Skeletal muscle satellite cell (primary cell): ENCODE measurements around the gene ZMYM4.
"Not testable (repeated sequence)": the region's sequence is repeated elsewhere in the genome, so short reads cannot be mapped to it uniquely, and the experiment has no call there.

ENCODE experiments used
- H3K27me3 ChIP-seq: 2 replicates; pipeline ENCODE4 v1.7.0; 2013; ENCODE audit warnings: low read length; ENCODE audit not compliant: control insufficient read depth, insufficient read depth
- H3K36me3 ChIP-seq: 2 replicates; pipeline ENCODE4 v1.7.0; 2013; ENCODE audit warnings: mild to moderate bottlenecking, control low read depth, low read length; ENCODE audit not compliant: insufficient read depth
- H3K4me1 ChIP-seq: 2 replicates; pipeline ENCODE4 v1.7.0; 2013; ENCODE audit warnings: low read length; ENCODE audit not compliant: control insufficient read depth, insufficient read depth
- H3K4me2 ChIP-seq: 2 replicates; pipeline ENCODE4 v1.7.0; 2013; ENCODE audit warnings: mild to moderate bottlenecking, low read length
- H3K4me3 ChIP-seq: 2 replicates; pipeline ENCODE4 v1.7.0; 2013; ENCODE audit warnings: low read length
- H3K9ac ChIP-seq: 2 replicates; pipeline ENCODE4 v1.7.0; 2013; ENCODE audit warnings: mild to moderate bottlenecking, low read depth, low read length, moderate library complexity
- H3K9me3 ChIP-seq: replicated peaks from 2 replicates; pipeline ENCODE4 v1.7.0; 2013; ENCODE audit warnings: mild to moderate bottlenecking, control low read depth, low read length

The ZMYM4 gene

GRCh38 chr1:35379317-35380000 lies 111.0 kb downstream of the ZMYM4 start:
- Histone ChIP-seq H3K4me1 (peaks cover 12% of the 10 kb centered on the region), H3K36me3 (peaks cover 10% of the 10 kb centered on the region), H3K4me3 (no peak overlapping the region), H3K9me3 (no peaks in the 10 kb centered on the region), H3K27me3 (no peaks in the 10 kb centered on the region), H3K4me2 (no peak overlapping the region), H3K9ac (no peak overlapping the region)

GRCh38 chr1:35380111-35380510 lies 111.6 kb downstream of the ZMYM4 start:
- H3K9me3 ChIP-seq, H3K27me3 ChIP-seq, H3K36me3 ChIP-seq, H3K9ac ChIP-seq, H3K4me3 ChIP-seq, H3K4me2 ChIP-seq: not testable (repeated sequence)
- peaks cover 12% of the 10 kb centered on the region for H3K4me1 ChIP-seq

GRCh38 chr1:35382107-35382506 lies 113.6 kb downstream of the ZMYM4 start:
- Histone ChIP-seq H3K4me3 (no peak overlapping the region), H3K4me2 (no peak overlapping the region), H3K36me3 (peaks cover 24% of the 10 kb centered on the region), H3K27me3 (no peaks in the 10 kb centered on the region), H3K4me1 (peaks cover 11% of the 10 kb centered on the region), H3K9me3 (no peaks in the 10 kb centered on the region), H3K9ac (no peak overlapping the region)

- Histone ChIP-seq H3K4me3 (no peak overlapping the region), H3K4me2 (no peak overlapping the region), H3K4me1 (no peaks in the 10 kb centered on the region), H3K9ac (no peak overlapping the region), H3K27me3 (no peaks in the 10 kb centered on the region), H3K36me3 (peaks cover 52% of the 10 kb centered on the region), H3K9me3 (no peaks in the 10 kb centered on the region)
These were observed 117.8 kb downstream of the ZMYM4 start for GRCh38 chr1:35386290-35386689.

- no peak overlapping the region for H3K4me3 ChIP-seq
- H3K36me3 ChIP-seq: peaks cover 51% of the 10 kb centered on the region
- H3K4me1 ChIP-seq: no peaks in the 10 kb centered on the region
- no peak overlapping the region for H3K4me2 ChIP-seq
- no peaks in the 10 kb centered on the region for H3K27me3 ChIP-seq
- no peak overlapping the region for H3K9ac ChIP-seq
- H3K9me3 ChIP-seq: no peaks in the 10 kb centered on the region
These were observed 118.5 kb downstream of the ZMYM4 start for GRCh38 chr1:35386959-35387358.

- Histone ChIP-seq H3K4me3 (no peak overlapping the region), H3K9ac (no peak overlapping the region), H3K27me3 (no peaks in the 10 kb centered on the region), H3K4me1 (no peaks in the 10 kb centered on the region), H3K4me2 (no peak overlapping the region), H3K36me3 (peaks cover 72% of the 10 kb centered on the region), H3K9me3 (no peaks in the 10 kb centered on the region)
These were observed 122.3 kb downstream of the ZMYM4 start for GRCh38 chr1:35390600-35391494.

- H3K9me3 ChIP-seq: no peaks in the 10 kb centered on the region
- H3K4me3 ChIP-seq: no peak overlapping the region
- H3K36me3 ChIP-seq: peaks cover 67% of the 10 kb centered on the region
- no peaks in the 10 kb centered on the region for H3K27me3 ChIP-seq
- no peak overlapping the region for H3K4me2 ChIP-seq
- no peak overlapping the region for H3K9ac ChIP-seq
- no peaks in the 10 kb centered on the region for H3K4me1 ChIP-seq
These were observed 125.9 kb downstream of the ZMYM4 start for GRCh38 chr1:35394386-35394785.

- Histone ChIP-seq H3K36me3 (peaks cover 68% of the 10 kb centered on the region), H3K9me3 (no peaks in the 10 kb centered on the region), H3K4me2 (no peak overlapping the region), H3K4me1 (no peaks in the 10 kb centered on the region), H3K4me3 (no peak overlapping the region), H3K27me3 (no peaks in the 10 kb centered on the region), H3K9ac (no peak overlapping the region)
These were observed 130.2 kb downstream of the ZMYM4 start for GRCh38 chr1:35398739-35399138.

- H3K27me3 ChIP-seq: no peaks in the 10 kb centered on the region
- no peak overlapping the region for H3K4me2 ChIP-seq
- H3K9ac ChIP-seq: no peak overlapping the region
- no peaks in the 10 kb centered on the region for H3K9me3 ChIP-seq
- H3K4me1 ChIP-seq: no peaks in the 10 kb centered on the region
- peaks cover 62% of the 10 kb centered on the region for H3K36me3 ChIP-seq
- H3K4me3 ChIP-seq: no peak overlapping the region
These were observed 132.5 kb downstream of the ZMYM4 start for GRCh38 chr1:35401049-35401448.

GRCh38 chr1:35406103-35406502 lies 137.6 kb downstream of the ZMYM4 start:
- Histone ChIP-seq H3K9ac (no peak overlapping the region), H3K4me2 (no peak overlapping the region), H3K36me3 (peaks cover 58% of the 10 kb centered on the region), H3K27me3 (no peaks in the 10 kb centered on the region), H3K9me3 (no peaks in the 10 kb centered on the region), H3K4me3 (no peak overlapping the region), H3K4me1 (no peaks in the 10 kb centered on the region)

- Histone ChIP-seq H3K36me3 (peaks cover 49% of the 10 kb centered on the region), H3K4me1 (no peaks in the 10 kb centered on the region), H3K27me3 (no peaks in the 10 kb centered on the region), H3K9ac (no peak overlapping the region), H3K9me3 (no peaks in the 10 kb centered on the region), H3K4me2 (no peak overlapping the region), H3K4me3 (no peak overlapping the region)
These were observed 139.2 kb downstream of the ZMYM4 start for GRCh38 chr1:35407743-35408142.
